HG03045 (cell line): ENCODE data around the gene ZNF541.

Experiments used
- ATAC-seq: cut with Tn5 transposase; IDR thresholded peaks from one replicate; pipeline ENCODE4 v1.9.1; 2021; ENCODE audit warnings: mild to moderate bottlenecking, moderate library complexity; ENCODE audit not compliant: unreplicated experiment

ZNF541 gene

GRCh38 chr19:47544075-47544474, 28.9 kb downstream of the ZNF541 start:
- ATAC-seq, result no peak

- no peak for ATAC-seq
These were observed 30.9 kb downstream of the ZNF541 start for GRCh38 chr19:47542030-47542475.

GRCh38 chr19:47541518-47541917, 31.4 kb downstream of the ZNF541 start:
- ATAC-seq, result no peak

- no peak for ATAC-seq
These were observed 32.2 kb downstream of the ZNF541 start for GRCh38 chr19:47540748-47541147.

- ATAC-seq, result no peak
These were observed 33.1 kb downstream of the ZNF541 start for GRCh38 chr19:47539747-47540311.

GRCh38 chr19:47538812-47539211, 34.1 kb downstream of the ZNF541 start:
- no peak for ATAC-seq

GRCh38 chr19:47537493-47537892, 35.5 kb downstream of the ZNF541 start:
- no peak for ATAC-seq

GRCh38 chr19:47534628-47535027, 38.3 kb downstream of the ZNF541 start:
- no peak for ATAC-seq

GRCh38 chr19:47531640-47532387, 41.1 kb downstream of the ZNF541 start:
- ATAC-seq, result no peak

- no peak for ATAC-seq
These were observed 43.8 kb downstream of the ZNF541 start for GRCh38 chr19:47529018-47529742.

GRCh38 chr19:47526798-47527197, 46.1 kb downstream of the ZNF541 start:
- ATAC-seq, result no peak

- ATAC-seq, result no peak
These were observed 49.5 kb downstream of the ZNF541 start for GRCh38 chr19:47523473-47523872.
